Kidney epithelial cell (primary cell): ENCODE measurements around the gene SPSB3. TPM values are rescaled to one million over a fixed set of nuclear protein-coding genes. Genes with fewer than 3 reads are reported as not detected.

ENCODE experiments used
- DNase-seq: peaks from one replicate; pipeline ENCODE4 v3.0.0-alpha.2; 2010; ENCODE audit warnings: low read depth
- H3K27me3 ChIP-seq: 2 replicates; pipeline ENCODE4 v1.6.0; 2011; ENCODE audit warnings: low read length; ENCODE audit not compliant: control insufficient read depth, insufficient read depth
- H3K36me3 ChIP-seq: 2 replicates; pipeline ENCODE4 v1.5.1; 2011; ENCODE audit warnings: low read length; ENCODE audit not compliant: control insufficient read depth, insufficient read depth
- H3K4me3 ChIP-seq: 2 replicates; pipeline ENCODE4 v1.5.1; 2011; ENCODE audit warnings: low read depth, mild to moderate bottlenecking, control low read depth, low read length
- total RNA-seq: library from RNA; depleted of rRNA; stranded (reverse); fragments of >200 nt; gene quantifications from 2 replicates; pipeline ENCODE4 v1.2.3, GENCODE V29; 2015
- TF ChIP-seq, protein P1 (sequence below): IDR thresholded peaks from 2 replicates; pipeline ENCODE4 v1.5.1; 2011; ENCODE audit warnings: mild to moderate bottlenecking, moderate library complexity, low read length, control low read depth, inconsistent platforms; ENCODE audit not compliant: insufficient read depth, poor library complexity, severe bottlenecking

SPSB3 gene
- total RNA-seq, 1 donor from 2014 or later: 60.6 TPM

DNA sequence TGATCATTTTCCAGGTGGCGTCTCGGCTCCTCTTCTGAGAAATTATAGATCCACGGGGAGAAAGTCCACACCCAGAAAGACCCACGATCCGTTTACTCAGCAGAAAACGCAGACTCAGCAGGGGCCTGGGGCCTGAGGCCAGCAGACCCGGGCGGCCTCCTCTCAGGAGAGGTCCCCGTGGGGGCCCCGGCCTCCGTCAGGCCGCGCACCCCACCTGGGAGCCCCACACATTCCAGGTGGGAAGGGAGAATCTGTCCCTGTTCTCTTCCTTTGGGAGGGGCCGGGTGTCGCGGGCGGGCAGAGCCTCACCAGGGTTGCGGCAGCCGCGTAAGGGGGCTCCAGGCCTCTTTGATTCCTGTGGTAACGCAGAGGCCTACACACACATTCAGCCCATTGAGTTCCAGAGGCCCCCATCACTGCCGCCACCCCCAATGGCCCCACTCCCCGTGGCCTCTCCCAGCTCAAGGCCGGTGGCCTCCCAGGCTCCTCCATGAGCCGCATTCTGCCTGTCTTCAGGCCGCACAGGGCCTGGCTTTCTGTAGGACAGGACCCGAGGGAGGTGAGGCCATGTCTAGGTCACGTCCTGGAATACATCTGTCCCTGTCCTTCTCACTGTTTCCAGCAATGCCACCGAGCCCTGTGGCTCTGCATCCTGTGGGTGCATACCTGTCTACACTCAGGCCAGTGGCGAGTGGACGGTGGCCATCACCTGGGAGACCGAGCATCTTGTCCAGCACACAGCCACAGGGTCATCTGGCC lies 12.7 kb upstream of the SPSB3 start:
- Histone ChIP-seq H3K27me3 (peaks cover 2% of the 10 kb centered on the region), H3K4me3 (no peak overlapping the region), H3K36me3 (no peaks in the 10 kb centered on the region)
- DNase-seq: no peak
- TF ChIP-seq, protein P1, sequence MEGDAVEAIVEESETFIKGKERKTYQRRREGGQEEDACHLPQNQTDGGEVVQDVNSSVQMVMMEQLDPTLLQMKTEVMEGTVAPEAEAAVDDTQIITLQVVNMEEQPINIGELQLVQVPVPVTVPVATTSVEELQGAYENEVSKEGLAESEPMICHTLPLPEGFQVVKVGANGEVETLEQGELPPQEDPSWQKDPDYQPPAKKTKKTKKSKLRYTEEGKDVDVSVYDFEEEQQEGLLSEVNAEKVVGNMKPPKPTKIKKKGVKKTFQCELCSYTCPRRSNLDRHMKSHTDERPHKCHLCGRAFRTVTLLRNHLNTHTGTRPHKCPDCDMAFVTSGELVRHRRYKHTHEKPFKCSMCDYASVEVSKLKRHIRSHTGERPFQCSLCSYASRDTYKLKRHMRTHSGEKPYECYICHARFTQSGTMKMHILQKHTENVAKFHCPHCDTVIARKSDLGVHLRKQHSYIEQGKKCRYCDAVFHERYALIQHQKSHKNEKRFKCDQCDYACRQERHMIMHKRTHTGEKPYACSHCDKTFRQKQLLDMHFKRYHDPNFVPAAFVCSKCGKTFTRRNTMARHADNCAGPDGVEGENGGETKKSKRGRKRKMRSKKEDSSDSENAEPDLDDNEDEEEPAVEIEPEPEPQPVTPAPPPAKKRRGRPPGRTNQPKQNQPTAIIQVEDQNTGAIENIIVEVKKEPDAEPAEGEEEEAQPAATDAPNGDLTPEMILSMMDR: no peak

DNA sequence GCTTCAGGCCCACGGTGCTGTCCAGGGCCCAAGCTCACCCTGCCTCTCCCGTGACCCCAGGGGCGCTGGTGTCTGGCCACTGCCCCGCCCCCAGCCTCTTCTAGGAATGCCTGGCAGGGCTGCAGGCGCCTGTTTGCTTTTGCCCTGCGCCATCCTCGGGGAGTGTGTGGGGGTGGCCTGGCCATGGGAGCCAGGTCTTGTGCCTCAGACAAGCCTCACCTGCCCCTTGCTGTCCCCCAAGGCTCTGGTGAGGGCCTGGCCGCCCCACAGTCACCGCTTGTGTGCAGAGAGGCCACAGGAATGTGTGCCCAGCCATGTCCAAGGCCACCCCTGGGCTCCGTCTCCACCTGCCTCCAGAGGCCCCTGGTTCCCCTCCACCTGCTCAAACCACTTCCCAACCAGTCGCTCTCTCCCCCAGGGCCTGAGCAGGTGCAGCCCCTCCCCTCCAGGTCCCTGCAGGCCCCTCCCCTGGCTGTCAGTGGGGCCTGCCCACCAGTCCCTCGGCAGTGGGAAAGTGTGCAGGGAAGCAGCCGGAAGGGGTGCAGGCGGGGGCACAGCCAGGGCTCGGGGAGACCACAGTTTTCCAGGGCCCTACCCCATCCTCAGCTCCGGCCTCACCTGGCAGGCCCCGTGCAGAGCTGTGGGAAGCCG lies 12.0 kb upstream of the SPSB3 start:
- DNase-seq: no peak
- TF ChIP-seq, protein P1: no peak
- Histone ChIP-seq H3K27me3 (peaks cover 2% of the 10 kb centered on the region), H3K4me3 (no peak overlapping the region), H3K36me3 (no peaks in the 10 kb centered on the region)

DNA sequence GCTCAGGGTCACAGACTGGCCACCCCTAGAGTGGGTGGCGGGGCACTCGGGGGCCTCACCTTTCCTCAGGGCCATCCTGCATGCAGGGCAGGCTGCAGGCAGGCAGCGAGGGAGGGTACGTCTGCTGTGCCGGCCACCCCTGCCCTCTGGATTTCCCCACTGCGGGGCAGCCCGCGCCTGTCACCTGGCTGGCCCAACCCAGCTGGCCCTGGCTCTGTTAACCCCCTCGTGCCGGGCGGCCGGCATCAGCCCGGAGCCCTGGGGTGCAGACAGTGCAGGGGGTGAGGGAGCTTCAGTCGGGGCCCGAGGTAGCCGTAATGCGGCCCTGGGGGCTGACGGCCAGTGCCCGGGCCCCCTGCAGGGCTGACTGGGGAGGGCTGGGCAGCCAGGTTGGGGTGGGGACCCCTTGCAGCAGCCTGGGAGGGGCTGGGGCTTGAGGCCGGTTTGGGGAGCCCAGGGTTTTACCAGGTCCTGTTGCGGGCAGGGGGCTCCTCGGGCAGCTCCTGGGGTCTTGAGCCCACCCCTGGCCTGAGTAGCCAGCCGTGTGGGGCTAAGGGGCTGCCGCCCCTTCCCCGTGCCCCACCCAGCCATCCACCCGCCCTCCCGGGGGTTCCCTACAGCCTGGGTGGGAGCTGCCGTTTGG lies 11.3 kb upstream of the SPSB3 start, which contains the start of gene IGFALS:
TSS of gene IGFALS (minus strand) at position 128 of the 643 bp plus-strand sequence. CDS start at position 75, 53 bp downstream.
- H3K4me3 ChIP-seq: no peak within 1 kb of the TSS
- TF ChIP-seq, protein P1: no peak
- DNase-seq: no peak
- H3K27me3 ChIP-seq: peaks cover 2% of the 10 kb centered on the region
- H3K36me3 ChIP-seq: no peaks in the 10 kb centered on the region

DNA sequence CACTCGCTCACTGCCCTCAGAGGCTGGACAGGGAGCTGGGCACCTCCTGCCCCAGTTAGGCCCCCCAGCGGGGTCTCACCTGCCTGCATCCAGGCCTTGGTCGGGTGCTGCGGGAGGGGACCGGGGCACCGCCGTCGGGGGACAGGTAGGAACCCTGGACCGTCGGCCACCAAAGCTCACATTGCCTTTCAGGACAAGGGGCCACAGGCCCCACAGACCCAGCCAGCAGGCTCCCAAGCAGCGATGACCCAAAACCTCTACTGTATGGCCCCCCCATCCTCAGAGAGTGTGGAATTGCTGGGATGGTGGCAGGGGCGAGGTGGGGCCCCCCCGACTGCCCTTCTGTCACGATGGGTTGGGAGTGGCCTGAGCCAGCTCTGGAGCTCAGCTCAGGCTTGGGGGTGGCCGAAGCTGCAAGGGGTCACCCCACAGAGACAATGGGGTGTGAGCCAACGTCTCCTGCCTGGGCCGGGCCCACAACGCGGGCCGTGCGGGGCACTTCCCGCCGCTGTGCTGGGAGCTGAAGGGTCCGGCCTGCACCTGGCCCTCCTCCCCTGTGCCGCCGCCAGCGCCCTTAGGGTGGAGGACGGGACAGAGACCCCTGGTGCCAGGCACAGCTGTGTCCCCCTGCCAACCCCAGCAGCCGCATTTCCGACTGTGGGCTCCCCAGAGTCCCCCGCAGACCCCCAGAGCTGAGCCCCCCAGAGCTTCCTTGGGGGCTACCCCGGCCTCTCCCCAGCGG lies 10.6 kb upstream of the SPSB3 start:
- no peak overlapping the region for H3K4me3 ChIP-seq
- TF ChIP-seq, protein P1: no peak
- H3K27me3 ChIP-seq: peaks cover 2% of the 10 kb centered on the region
- no peak for DNase-seq
- no peaks in the 10 kb centered on the region for H3K36me3 ChIP-seq

DNA sequence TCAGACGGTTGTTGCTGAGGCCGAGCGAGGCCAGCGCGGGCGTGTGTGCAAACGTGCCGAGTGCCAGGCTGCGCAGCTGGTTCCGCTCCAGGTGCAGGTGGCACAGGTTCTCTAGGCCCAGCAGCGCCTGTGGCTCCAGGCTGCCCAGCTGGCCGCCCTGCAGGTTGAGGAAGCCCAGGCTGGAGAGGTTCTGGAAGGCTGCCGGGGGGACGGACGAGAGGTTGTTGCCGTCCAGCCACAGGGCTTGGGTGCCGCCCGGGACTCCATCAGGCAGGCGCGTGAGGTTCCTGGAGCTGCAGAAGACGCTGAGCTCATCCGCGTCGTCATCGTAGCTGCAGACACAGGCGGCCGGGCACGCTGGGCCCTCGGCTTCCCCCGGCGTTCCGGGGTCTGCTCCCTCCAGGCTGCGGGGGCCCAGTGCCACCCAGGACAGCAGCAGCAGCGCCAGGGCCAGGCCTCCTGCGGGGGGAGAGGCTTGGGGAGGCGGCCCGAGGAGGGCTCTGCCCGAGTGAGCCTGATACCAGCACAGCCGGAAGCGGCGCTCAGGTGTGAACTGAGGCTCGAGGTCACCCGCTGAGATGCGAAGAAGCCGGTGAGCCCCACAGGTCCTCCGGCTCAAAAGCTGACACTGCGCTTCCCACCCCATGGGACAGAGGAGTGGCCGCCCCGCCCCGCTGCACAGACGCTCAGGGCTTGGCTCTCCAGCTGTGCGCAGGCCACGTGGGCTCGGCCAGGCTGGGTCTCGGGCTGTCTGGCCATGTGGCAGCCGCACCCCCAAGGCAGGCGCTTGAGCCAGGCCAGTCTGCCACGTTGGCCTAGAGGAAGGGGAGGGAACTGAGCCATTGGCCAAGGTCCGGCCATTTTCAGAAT lies 9.8 kb upstream of the SPSB3 start:
- H3K4me3 ChIP-seq: no peak overlapping the region
- no peak for DNase-seq
- H3K36me3 ChIP-seq: no peaks in the 10 kb centered on the region
- TF ChIP-seq, protein P1: no peak
- peaks cover 2% of the 10 kb centered on the region for H3K27me3 ChIP-seq
